Ectodermal cell (in vitro differentiated cells): Measurements from ENCODE around the gene A3GALT2. TPM values are rescaled to one million over a fixed set of nuclear protein-coding genes. Genes with fewer than 3 reads are reported as not detected.

Source experiments
- H3K27ac ChIP-seq: 2 replicates; pipeline ENCODE4 v1.7.0; 2013; ENCODE audit warnings: mild to moderate bottlenecking, low read depth, low read length; ENCODE audit not compliant: insufficient read depth, poor library complexity, severe bottlenecking
- H3K27me3 ChIP-seq: 2 replicates; pipeline ENCODE4 v1.7.0; 2013; ENCODE audit warnings: mild to moderate bottlenecking, low read length; ENCODE audit not compliant: insufficient read depth, control insufficient read depth, poor library complexity, severe bottlenecking
- H3K36me3 ChIP-seq: one replicate; pipeline ENCODE4 v1.7.0; 2013; ENCODE audit warnings: low read length; ENCODE audit not compliant: control insufficient read depth, insufficient read depth
- H3K4me1 ChIP-seq: one replicate; pipeline ENCODE4 v1.7.0; 2013; ENCODE audit warnings: low read length; ENCODE audit not compliant: control insufficient read depth, insufficient read depth
- H3K4me3 ChIP-seq: 2 replicates; pipeline ENCODE4 v1.7.0; 2013; ENCODE audit warnings: low read depth, low read length, control low read depth; ENCODE audit not compliant: insufficient read depth
- H3K9me3 ChIP-seq: 2 replicates; pipeline ENCODE4 v1.7.0; 2013; ENCODE audit warnings: mild to moderate bottlenecking, low read length, moderate library complexity; ENCODE audit not compliant: control insufficient read depth
- WGBS, 2 experiments: methylation state at CpG; one replicate each; pipeline ENCODE4 v1.1.7; 2013; ENCODE audit warnings: missing lambda C conversion rate in 2 of 2; 5-methylcytosine and 5-hydroxymethylcytosine counted together
- polyA plus RNA-seq, 4 experiments: library from polyadenylated mRNA; stranded (reverse); fragments of 50-300 nt; gene quantifications; one replicate each; pipeline ENCODE4 v1.2.3, GENCODE V29; 2013

The A3GALT2 gene
- not detected for polyA plus RNA-seq (2013, experiment 1 of 4)
- not detected for polyA plus RNA-seq (2013, experiment 2 of 4)
- polyA plus RNA-seq (2013, experiment 3 of 4) = not detected
- not detected for polyA plus RNA-seq (2013, experiment 4 of 4)

- H3K27ac ChIP-seq = no peak within 1 kb of the TSS
- no peaks in the 10 kb centered on the region for H3K27me3 ChIP-seq
- 92 to 93% methylated on average over 8 of the region's 8 CpGs for WGBS, 2 experiments
- no peak within 1 kb of the TSS for H3K4me3 ChIP-seq
- H3K4me1 ChIP-seq = peaks cover 6% of the 10 kb centered on the region
- H3K36me3 ChIP-seq = peaks cover 26% of the 10 kb centered on the region
- no peaks in the 10 kb centered on the region for H3K9me3 ChIP-seq
Observed at GRCh38 chr1:33320619-33321165, at the start of gene A3GALT2. Gene A3GALT2 (minus strand): TSS chr1:33321098. CDS start chr1:33321098, 0 bp downstream.

GRCh38 chr1:33370301-33370700 is 49.4 kb upstream of the A3GALT2 start:
- 84 to 87% methylated on average over 3 to 4 of the region's 4 CpGs for WGBS, 2 experiments
- no peak overlapping the region for H3K27ac ChIP-seq
- no peaks in the 10 kb centered on the region for H3K36me3 ChIP-seq
- no peaks in the 10 kb centered on the region for H3K9me3 ChIP-seq
- H3K4me1 ChIP-seq = peaks cover 31% of the 10 kb centered on the region
- H3K4me3 ChIP-seq = no peak overlapping the region
- no peaks in the 10 kb centered on the region for H3K27me3 ChIP-seq

GRCh38 chr1:33369764-33370163 is 48.9 kb upstream of the A3GALT2 start:
- no peaks in the 10 kb centered on the region for H3K9me3 ChIP-seq
- H3K27ac ChIP-seq = no peak overlapping the region
- no peaks in the 10 kb centered on the region for H3K27me3 ChIP-seq
- H3K4me1 ChIP-seq = peaks cover 36% of the 10 kb centered on the region
- 93 to 95% methylated on average over 2 of the region's 2 CpGs for WGBS, 2 experiments
- H3K36me3 ChIP-seq = no peaks in the 10 kb centered on the region
- no peak overlapping the region for H3K4me3 ChIP-seq

GRCh38 chr1:33369081-33369480 is 48.2 kb upstream of the A3GALT2 start:
- Histone ChIP-seq H3K9me3 (no peaks in the 10 kb centered on the region), H3K27ac (no peak overlapping the region), H3K4me1 (peaks cover 43% of the 10 kb centered on the region), H3K36me3 (no peaks in the 10 kb centered on the region), H3K4me3 (no peak overlapping the region), H3K27me3 (no peaks in the 10 kb centered on the region)
- 93 to 94% methylated on average over 9 of the region's 9 CpGs for WGBS, 2 experiments

GRCh38 chr1:33368431-33368830 is 47.5 kb upstream of the A3GALT2 start:
- H3K27ac ChIP-seq = no peak overlapping the region
- no peaks in the 10 kb centered on the region for H3K9me3 ChIP-seq
- no peaks in the 10 kb centered on the region for H3K36me3 ChIP-seq
- WGBS, 2 experiments = 92% methylated on average over 15 of the region's 15 CpGs
- no peak overlapping the region for H3K4me3 ChIP-seq
- no peaks in the 10 kb centered on the region for H3K27me3 ChIP-seq
- peaks cover 45% of the 10 kb centered on the region for H3K4me1 ChIP-seq

GRCh38 chr1:33367485-33368405 is 46.8 kb upstream of the A3GALT2 start:
- Histone ChIP-seq H3K9me3 (no peaks in the 10 kb centered on the region), H3K4me3 (no peak overlapping the region), H3K4me1 (peaks cover 50% of the 10 kb centered on the region), H3K36me3 (no peaks in the 10 kb centered on the region), H3K27ac (no peak overlapping the region), H3K27me3 (no peaks in the 10 kb centered on the region)
- WGBS, 2 experiments = 40 to 42% methylated on average over 23 of the region's 23 CpGs

- no peak overlapping the region for H3K27ac ChIP-seq
- H3K4me1 ChIP-seq = peaks cover 50% of the 10 kb centered on the region
- no peaks in the 10 kb centered on the region for H3K27me3 ChIP-seq
- no peaks in the 10 kb centered on the region for H3K36me3 ChIP-seq
- H3K9me3 ChIP-seq = no peaks in the 10 kb centered on the region
- WGBS, 2 experiments = 88 to 89% methylated on average over 14 of the region's 14 CpGs
- H3K4me3 ChIP-seq = no peak overlapping the region
Observed at GRCh38 chr1:33366762-33367484, 46.0 kb upstream of the A3GALT2 start.

GRCh38 chr1:33365560-33365997 is 44.7 kb upstream of the A3GALT2 start:
- no peaks in the 10 kb centered on the region for H3K36me3 ChIP-seq
- H3K27me3 ChIP-seq = no peaks in the 10 kb centered on the region
- peaks cover 54% of the 10 kb centered on the region for H3K4me1 ChIP-seq
- no peak overlapping the region for H3K4me3 ChIP-seq
- peak overlapping the region; percentile 99 for H3K27ac ChIP-seq
- 69 to 73% methylated on average over 9 of the region's 9 CpGs for WGBS, 2 experiments
- H3K9me3 ChIP-seq = no peaks in the 10 kb centered on the region

GRCh38 chr1:33364565-33364918 is 43.6 kb upstream of the A3GALT2 start:
- no peak overlapping the region for H3K4me3 ChIP-seq
- peaks cover 61% of the 10 kb centered on the region for H3K4me1 ChIP-seq
- peak overlapping the region; percentile 99 for H3K27ac ChIP-seq
- 23 to 30% methylated on average over 2 of the region's 2 CpGs for WGBS, 2 experiments
- H3K27me3 ChIP-seq = no peaks in the 10 kb centered on the region
- no peaks in the 10 kb centered on the region for H3K36me3 ChIP-seq
- no peaks in the 10 kb centered on the region for H3K9me3 ChIP-seq

- WGBS, 2 experiments = 1 to 2% methylated on average over 5 of the region's 5 CpGs
- H3K4me1 ChIP-seq = peaks cover 68% of the 10 kb centered on the region
- H3K9me3 ChIP-seq = no peaks in the 10 kb centered on the region
- no peaks in the 10 kb centered on the region for H3K36me3 ChIP-seq
- H3K27ac ChIP-seq = peak overlapping the region; percentile 99
- no peaks in the 10 kb centered on the region for H3K27me3 ChIP-seq
- peak overlapping the region; percentile 34 for H3K4me3 ChIP-seq
Observed at GRCh38 chr1:33363470-33363861, 42.6 kb upstream of the A3GALT2 start.
